ENCODE results near the gene TRAPPC3L.

The TRAPPC3L gene

GRCh38 chr6:116461932-116462885 is 83.3 kb downstream of the TRAPPC3L start:
- TF ChIP-seq EZH2phosphoT487 (IDR thresholded peaks at IDR 0.05; ENCODE audit: borderline replicate concordance, low read length) (0 out of 2 replicates have a peak, but pooled peaks have one; percentile 17), CTCF (IDR thresholded peaks at IDR 0.05; ENCODE audit: low read depth, low read length, poor library complexity, severe bottlenecking) (peak; percentile 10)
- Histone ChIP-seq H3K79me2 (ENCODE audit: control insufficient read depth, low read length) (no peaks in the 10 kb centered on the region), H3K36me3 (ENCODE audit: control insufficient read depth, low read length) (no peaks in the 10 kb centered on the region), H3K4me2 (ENCODE audit: low read length) (peak overlapping the region; percentile 43), H3K27ac (ENCODE audit: low read depth, low read length) (no peak overlapping the region), H3F3A (ENCODE audit: control insufficient read depth, insufficient read depth) (no peaks in the 10 kb centered on the region; the same call in 1 of the 2 replicates), H4K20me1 (ENCODE audit: control insufficient read depth, insufficient read depth, low read depth, low read length) (no peaks in the 10 kb centered on the region), H3K27me3 (ENCODE audit: control insufficient read depth, low read length) (peaks cover 49% of the 10 kb centered on the region), H3K9me3 (ENCODE audit: control insufficient read depth, insufficient read depth, low read length) (no peaks in the 10 kb centered on the region), H3K9me2 (replicated peaks; ENCODE audit: control insufficient read depth, low read length) (no peaks in the 10 kb centered on the region), H3K4me3 (ENCODE audit: low read length) (peak overlapping the region; percentile 31), H3K4me1 (ENCODE audit: control insufficient read depth, low read length) (peaks cover 18% of the 10 kb centered on the region)

DNA sequence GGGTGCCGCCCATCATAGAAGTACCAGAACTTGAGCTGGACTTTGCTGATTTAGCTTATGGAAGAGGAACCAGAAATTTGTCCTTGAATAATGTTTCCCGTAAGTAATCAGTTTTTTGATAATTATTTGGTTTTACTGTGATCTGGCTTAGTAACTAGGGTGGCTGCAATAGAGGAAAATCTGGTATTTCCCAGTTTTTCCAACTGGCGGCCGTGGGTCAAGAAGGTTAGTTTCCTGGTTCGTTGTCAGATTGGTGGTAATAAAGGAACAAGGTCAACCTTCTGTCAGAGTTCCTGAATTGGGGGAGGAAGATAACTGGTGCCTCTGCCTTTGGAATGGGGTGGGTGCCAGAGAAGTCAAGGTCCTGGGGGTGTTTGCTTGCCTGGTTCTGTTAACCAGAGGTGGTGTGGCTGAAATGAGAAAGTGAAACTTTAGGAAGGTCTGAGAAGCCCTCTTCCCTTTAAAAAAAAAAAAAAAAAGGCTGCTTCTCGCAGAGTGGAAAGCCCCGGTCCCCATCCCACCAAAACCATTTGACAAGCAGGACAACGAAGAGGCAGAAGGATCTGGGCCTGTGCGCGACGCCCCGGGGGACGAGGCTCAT is 84.1 kb downstream of the TRAPPC3L start, which contains the start of gene CALHM6:
Gene CALHM6, plus strand, starts transcription at position 45 of the 601 bp plus-strand sequence. Its CDS starts 555 bp downstream, at position 600.
- no peaks in the 10 kb centered on the region for H4K20me1 ChIP-seq (ENCODE audit: control insufficient read depth, insufficient read depth, low read depth, low read length)
- H3K36me3 ChIP-seq (ENCODE audit: control insufficient read depth, low read length), result no peaks in the 10 kb centered on the region
- peak within 1 kb of the TSS; percentile 31 for H3K4me3 ChIP-seq (ENCODE audit: low read length)
- H3K9me3 ChIP-seq (ENCODE audit: control insufficient read depth, insufficient read depth, low read length), result no peaks in the 10 kb centered on the region
- TF ChIP-seq CTCF (IDR thresholded peaks at IDR 0.05; ENCODE audit: low read depth, low read length, poor library complexity, severe bottlenecking) (no peak), EZH2phosphoT487 (IDR thresholded peaks at IDR 0.05; ENCODE audit: borderline replicate concordance, low read length) (no peak)
- H3K27ac ChIP-seq (ENCODE audit: low read depth, low read length), result no peak within 1 kb of the TSS
- no peaks in the 10 kb centered on the region for H3K79me2 ChIP-seq (ENCODE audit: control insufficient read depth, low read length)
- no peaks in the 10 kb centered on the region for H3K9me2 ChIP-seq (replicated peaks; ENCODE audit: control insufficient read depth, low read length)
- H3F3A ChIP-seq (ENCODE audit: control insufficient read depth, insufficient read depth), result no peaks in the 10 kb centered on the region; the same call in 1 of the 2 replicates
- H3K4me1 ChIP-seq (ENCODE audit: control insufficient read depth, low read length), result peaks cover 18% of the 10 kb centered on the region
- peak within 1 kb of the TSS; percentile 43 for H3K4me2 ChIP-seq (ENCODE audit: low read length)
- H3K27me3 ChIP-seq (ENCODE audit: control insufficient read depth, low read length), result peaks cover 44% of the 10 kb centered on the region

- H3K4me3 ChIP-seq (ENCODE audit: low read length), result no peak overlapping the region
- no peaks in the 10 kb centered on the region for H3K36me3 ChIP-seq (ENCODE audit: control insufficient read depth, low read length)
- H3F3A ChIP-seq (ENCODE audit: control insufficient read depth, insufficient read depth), result no peaks in the 10 kb centered on the region; the same call in 1 of the 2 replicates
- H4K20me1 ChIP-seq (ENCODE audit: control insufficient read depth, insufficient read depth, low read depth, low read length), result no peaks in the 10 kb centered on the region
- no peaks in the 10 kb centered on the region for H3K9me2 ChIP-seq (replicated peaks; ENCODE audit: control insufficient read depth, low read length)
- no peak overlapping the region for H3K4me2 ChIP-seq (ENCODE audit: low read length)
- H3K9me3 ChIP-seq (ENCODE audit: control insufficient read depth, insufficient read depth, low read length), result no peaks in the 10 kb centered on the region
- TF ChIP-seq EZH2phosphoT487 (IDR thresholded peaks at IDR 0.05; ENCODE audit: borderline replicate concordance, low read length) (no peak), CTCF (IDR thresholded peaks at IDR 0.05; ENCODE audit: low read depth, low read length, poor library complexity, severe bottlenecking) (no peak)
- no peaks in the 10 kb centered on the region for H3K79me2 ChIP-seq (ENCODE audit: control insufficient read depth, low read length)
- no peak overlapping the region for H3K27ac ChIP-seq (ENCODE audit: low read depth, low read length)
- H3K27me3 ChIP-seq (ENCODE audit: control insufficient read depth, low read length), result peaks cover 45% of the 10 kb centered on the region
- H3K4me1 ChIP-seq (ENCODE audit: control insufficient read depth, low read length), result peaks cover 12% of the 10 kb centered on the region
These were observed 85.6 kb downstream of the TRAPPC3L start for GRCh38 chr6:116459927-116460326.

Data from DOHH2 (cell line).